ENCODE results near the gene ABCA7. TPM values are rescaled to one million over a fixed set of nuclear protein-coding genes. Genes with fewer than 3 reads are reported as not detected.
A peak's percentile ranks its signal among the peaks of the same experiment; 100 is the strongest.

ABCA7 gene
- total RNA-seq, 1 donor from 2014 or later = 3.4 TPM

DNA sequence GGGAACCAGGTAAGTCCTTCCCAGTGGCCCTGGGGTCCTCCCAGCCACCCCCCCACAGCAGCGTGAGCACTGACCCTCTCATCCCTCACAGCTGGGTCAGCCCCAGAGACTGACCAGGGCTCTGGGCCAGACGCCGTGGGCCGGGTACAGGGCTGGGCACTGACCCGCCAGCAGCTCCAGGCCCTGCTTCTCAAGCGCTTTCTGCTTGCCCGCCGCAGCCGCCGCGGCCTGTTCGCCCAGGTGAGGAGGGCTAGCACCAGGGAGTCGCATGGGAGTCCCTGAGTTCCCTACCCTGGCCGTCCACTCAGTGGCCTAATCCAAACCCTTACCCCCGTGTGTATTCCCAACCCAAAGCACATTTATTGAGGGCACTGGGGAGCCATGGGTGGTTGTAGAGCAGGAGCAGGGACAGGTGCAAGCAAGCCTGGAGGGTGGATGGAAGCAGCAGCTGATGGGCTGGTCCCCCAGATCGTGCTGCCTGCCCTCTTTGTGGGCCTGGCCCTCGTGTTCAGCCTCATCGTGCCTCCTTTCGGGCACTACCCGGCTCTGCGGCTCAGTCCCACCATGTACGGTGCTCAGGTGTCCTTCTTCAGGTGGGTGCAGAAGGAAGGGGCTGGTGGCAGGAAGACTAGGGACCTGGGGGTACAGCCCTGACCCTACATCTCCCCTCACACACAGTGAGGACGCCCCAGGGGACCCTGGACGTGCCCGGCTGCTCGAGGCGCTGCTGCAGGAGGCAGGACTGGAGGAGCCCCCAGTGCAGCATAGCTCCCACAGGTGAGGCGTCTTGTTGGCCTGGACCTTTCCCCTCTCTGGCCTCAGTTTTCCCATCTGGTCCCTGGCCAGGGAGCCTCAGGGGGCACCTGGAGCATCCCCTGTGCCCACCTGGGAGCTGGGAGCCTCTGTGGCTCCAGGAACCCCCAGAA lies 14.5 kb downstream of the ABCA7 start:
- no peak for DNase-seq (ENCODE audit: low read depth in 2 of 2)

DNA sequence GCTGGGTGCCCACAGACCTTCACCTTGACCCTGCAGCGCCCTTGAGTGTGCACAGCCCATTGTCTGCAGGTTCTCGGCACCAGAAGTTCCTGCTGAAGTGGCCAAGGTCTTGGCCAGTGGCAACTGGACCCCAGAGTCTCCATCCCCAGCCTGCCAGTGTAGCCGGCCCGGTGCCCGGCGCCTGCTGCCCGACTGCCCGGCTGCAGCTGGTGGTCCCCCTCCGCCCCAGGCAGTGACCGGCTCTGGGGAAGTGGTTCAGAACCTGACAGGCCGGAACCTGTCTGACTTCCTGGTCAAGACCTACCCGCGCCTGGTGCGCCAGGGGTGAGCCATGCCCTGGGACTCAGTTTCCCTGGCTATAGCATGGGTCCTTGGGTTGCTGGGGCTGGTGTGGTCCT lies 15.1 kb downstream of the ABCA7 start:
- no peak for DNase-seq (ENCODE audit: low read depth in 2 of 2)

DNA sequence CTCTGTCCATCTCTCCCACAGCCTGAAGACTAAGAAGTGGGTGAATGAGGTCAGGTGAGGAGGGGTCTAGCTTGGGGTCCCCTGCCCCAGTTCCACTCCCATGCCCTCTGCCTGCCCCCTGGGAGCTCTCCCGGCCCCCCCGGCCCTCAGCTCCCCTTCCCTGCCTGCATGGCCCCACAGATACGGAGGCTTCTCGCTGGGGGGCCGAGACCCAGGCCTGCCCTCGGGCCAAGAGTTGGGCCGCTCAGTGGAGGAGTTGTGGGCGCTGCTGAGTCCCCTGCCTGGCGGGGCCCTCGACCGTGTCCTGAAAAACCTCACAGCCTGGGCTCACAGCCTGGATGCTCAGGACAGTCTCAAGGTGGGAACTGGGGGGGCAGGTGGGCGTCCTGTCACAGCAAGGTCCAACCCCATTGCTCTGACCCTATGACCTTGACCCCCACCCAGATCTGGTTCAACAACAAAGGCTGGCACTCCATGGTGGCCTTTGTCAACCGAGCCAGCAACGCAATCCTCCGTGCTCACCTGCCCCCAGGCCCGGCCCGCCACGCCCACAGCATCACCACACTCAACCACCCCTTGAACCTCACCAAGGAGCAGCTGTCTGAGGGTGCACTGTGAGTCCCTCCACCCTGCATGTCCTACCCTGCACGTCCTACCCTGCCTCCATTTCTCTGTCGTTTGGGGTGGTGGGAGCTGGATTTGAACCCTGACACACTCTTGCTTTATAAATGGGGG lies 16.1 kb downstream of the ABCA7 start:
- no peak for DNase-seq (ENCODE audit: low read depth in 2 of 2)

DNA sequence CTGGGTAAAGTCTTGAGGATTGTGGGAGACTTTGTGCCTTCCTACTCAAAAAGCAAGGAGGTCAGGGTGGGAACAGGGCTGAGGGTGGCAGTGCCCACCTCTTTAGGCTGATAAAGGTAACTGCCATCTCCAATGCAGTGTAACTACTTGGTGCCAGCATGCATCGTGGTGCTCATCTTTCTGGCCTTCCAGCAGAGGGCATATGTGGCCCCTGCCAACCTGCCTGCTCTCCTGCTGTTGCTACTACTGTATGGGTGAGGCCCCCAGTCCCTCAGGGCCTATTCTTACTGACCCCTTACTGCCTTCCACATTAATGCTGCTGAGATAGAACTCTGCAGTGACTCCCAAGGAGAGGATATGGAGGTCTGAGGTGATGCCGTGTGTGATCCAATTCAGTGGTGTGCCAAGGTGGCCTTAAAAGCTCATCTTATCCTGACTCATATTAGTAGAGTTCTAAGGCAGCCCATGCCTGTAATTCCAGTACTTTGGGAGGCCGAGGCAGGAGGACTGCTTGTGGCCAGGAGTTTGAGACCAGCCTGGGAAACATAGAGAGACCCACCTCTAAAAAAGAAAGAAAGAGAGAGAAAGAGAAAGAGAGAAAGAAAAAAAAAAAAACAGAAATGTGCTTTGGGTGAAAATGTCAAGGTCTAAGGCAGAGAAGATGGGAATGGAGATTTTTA lies 17.4 kb downstream of the ABCA7 start:
- DNase-seq (ENCODE audit: low read depth in 2 of 2) = peak; percentile 51 to 55

DNA sequence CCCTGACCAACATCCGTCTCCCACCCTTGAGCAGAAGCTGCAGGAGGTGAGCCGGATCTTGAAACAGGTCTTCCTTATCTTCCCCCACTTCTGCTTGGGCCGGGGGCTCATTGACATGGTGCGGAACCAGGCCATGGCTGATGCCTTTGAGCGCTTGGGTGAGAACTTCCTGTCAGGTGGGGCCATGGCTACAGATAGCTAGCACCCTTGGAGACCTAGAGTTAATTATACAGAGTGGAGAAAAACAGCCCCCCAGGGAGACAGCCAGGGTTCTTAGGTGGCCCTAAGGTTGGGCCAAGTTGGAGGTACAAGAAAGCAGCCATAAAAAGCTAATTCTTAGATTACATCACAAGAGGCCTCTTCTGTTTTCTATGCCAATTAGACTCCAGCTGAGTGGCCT lies 18.2 kb downstream of the ABCA7 start:
- no peak for DNase-seq (ENCODE audit: low read depth in 2 of 2)

DNA sequence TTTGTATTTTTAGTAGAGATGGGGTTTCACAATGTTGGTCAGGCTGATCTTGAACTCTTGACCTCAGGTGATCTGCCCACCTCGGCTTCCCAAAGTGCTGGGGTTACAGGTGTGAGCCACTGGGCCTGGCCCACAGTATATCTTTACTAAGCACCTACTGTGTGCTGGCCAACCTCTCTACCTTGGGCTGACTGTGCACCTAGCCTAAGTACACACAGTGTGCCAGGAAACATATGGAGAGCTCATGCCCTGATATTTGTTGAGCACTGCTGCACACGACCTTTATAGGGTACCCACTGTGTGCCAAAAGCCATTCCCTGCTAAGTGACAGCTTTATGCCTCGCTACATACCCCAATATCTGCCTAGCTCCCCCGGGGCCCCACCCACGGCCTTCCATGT lies 20.8 kb downstream of the ABCA7 start:
- DNase-seq (ENCODE audit: low read depth in 2 of 2) = no peak

DNA sequence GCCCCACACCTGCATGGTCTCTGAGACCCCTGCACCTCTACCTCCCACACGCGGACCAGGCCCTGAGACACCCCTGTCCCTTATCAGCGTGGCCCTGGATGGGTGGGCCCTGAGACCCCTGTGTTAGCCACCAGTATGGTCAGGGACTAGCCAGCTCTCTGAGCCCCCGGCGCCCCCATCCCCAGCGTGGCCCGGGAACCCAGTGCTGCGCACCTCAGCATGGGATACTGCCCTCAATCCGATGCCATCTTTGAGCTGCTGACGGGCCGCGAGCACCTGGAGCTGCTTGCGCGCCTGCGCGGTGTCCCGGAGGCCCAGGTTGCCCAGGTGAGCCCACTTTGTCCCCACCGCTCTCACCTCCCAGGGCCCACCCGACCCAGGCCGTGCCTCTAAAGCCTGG lies 22.1 kb downstream of the ABCA7 start:
- no peak for DNase-seq (ENCODE audit: low read depth in 2 of 2)

DNA sequence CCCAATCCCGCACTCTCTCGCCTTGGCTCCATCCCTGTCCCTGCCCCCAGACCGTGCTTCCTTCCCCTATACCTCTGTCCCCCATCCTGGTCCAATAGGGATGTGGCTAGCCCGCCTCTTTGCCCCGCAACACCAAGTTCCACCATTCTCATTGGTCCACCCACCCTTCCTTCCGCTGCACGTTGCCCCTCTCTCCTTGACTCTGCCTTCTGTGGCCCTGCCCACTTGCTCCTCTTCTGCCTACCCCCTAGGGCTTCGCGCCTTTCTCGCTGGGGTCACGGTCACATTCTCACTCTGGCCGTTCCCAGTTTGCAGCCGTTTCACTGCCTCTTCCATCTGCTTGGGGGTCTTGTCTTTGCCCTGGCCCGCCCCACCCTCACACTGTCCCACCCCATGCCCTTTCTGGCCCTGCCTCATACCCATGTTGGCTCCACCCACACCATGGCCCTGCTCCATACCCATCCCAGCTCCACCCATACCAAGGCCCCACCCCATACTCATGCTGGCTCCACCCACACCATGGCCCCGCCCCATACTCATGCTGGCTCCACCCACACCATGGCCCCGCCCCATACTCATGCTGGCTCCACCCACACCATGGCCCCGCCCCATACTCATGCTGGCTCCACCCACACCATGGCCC lies 22.6 kb downstream of the ABCA7 start:
- no peak for DNase-seq (ENCODE audit: low read depth in 2 of 2)

DNA sequence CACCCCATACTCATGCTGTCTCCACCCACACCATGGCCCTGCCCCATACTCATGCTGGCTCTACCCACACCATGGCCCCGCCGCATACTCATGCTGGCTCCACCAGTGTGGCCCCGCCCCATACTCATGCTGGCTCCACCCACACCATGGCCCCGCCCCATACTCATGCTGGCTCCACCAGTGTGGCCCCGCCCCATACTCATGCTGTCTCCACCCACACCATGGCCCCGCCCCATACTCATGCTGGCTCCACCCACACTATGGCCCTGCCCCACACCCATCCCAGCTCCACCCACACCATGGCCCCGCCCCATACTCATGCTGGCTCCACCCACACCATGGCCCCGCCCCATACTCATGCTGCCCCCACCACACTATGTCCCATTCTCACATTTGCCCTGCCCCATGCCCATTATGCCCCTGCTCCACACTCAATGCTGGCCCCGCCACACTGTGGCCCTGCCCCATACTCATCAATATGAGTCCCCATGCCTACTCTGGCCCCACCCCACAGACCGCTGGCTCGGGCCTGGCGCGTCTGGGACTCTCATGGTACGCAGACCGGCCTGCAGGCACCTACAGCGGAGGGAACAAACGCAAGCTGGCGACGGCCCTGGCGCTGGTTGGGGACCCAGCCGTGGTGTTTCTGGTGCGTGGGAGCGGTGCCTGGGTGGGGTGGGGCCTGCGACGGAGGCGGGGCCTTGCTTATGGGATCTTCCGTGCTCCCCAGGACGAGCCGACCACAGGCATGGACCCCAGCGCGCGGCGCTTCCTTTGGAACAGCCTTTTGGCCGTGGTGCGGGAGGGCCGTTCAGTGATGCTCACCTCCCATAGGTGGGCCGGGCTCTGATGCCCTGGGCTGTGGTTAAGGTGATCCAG lies 23.4 kb downstream of the ABCA7 start:
- DNase-seq (ENCODE audit: low read depth in 2 of 2) = peak; percentile 47 to 49

DNA sequence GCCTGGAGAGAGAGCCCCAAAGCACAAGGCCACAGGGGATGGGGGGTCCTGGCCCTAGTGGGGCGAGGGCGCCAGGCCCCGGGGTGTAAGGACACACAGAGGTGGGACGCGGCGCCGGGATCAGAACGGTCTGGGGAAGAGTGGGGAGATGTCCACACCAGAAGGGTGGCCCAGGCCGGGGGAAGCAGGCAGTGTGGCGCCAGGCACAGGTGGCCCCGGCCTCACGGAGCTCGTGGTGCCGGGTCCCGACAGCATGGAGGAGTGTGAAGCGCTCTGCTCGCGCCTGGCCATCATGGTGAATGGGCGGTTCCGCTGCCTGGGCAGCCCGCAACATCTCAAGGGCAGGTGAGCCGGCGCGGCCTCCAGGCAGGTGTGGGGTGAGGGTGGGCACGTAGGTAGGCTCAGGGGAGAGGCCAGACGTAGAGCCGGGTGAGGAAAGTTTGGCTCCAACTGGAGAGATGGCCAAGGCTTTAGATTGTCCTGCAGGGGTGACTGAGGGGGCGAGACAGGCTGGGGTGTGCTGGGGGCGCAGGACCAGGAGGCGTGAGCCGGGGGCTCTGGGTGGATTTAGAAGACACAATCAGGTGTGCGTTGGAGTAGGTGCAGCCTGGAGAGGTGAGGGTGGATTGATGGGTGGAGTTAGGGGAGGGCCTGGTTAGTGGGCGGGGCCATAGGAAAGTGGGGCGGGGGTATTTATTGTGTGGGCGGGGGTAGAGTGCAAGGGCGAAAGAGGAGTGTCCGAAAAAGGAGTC lies 24.2 kb downstream of the ABCA7 start:
- no peak for DNase-seq (ENCODE audit: low read depth in 2 of 2)

DNA sequence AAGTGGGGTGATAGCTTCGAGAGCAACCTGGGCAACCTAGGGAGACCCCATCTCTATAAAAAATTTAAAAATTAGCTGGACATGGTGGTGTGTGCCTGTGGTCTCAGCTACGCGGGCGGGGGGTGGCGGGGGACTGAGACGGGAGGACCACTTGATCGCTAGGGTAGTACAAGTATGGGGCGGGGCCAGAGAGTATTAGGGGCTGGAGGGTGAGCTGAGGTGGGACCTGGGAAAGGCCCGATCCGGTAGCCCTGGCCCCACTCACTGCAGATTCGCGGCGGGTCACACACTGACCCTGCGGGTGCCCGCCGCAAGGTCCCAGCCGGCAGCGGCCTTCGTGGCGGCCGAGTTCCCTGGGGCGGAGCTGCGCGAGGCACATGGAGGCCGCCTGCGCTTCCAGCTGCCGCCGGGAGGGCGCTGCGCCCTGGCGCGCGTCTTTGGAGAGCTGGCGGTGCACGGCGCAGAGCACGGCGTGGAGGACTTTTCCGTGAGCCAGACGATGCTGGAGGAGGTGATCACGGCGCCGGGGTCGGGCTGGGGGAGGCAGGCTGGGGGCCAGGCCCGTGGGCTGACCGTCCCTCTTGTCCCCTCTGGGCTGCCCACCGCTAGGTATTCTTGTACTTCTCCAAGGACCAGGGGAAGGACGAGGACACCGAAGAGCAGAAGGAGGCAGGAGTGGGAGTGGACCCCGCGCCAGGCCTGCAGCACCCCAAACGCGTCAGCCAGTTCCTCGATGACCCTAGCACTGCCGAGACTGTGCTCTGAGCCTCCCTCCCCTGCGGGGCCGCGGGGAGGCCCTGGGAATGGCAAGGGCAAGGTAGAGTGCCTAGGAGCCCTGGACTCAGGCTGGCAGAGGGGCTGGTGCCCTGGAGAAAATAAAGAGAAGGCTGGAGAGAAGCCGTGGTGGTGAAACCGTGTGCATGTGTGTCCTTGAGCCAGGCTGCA lies 25.0 kb downstream of the ABCA7 start:
- DNase-seq (ENCODE audit: low read depth in 2 of 2) = peak; percentile 77 to 82

DNA sequence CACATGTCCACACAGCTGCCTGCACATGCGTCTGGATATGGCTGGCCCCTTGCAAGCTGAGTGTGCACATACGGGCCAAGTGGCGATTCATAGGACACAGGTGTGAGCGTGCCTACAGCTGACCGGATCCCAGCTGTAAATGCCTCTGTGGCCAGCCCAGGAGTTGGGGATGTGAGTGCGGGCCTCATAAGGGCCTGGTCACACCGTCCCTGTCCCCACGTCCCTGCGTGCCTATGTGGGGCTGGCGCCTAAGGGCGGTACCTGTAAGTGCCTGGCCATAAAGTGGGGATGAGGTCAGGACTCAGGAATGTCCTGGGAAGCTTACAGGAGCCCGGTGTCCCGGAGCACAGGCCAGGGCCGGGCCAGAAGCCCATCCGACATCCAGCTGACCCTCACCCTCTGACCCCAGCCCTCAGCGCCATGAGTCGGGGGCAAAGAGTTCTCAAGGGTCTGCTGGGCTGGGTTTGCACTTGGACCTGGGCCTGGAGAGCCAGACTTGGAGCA lies 25.8 kb downstream of the ABCA7 start:
- no peak for DNase-seq (ENCODE audit: low read depth in 2 of 2)

DNA sequence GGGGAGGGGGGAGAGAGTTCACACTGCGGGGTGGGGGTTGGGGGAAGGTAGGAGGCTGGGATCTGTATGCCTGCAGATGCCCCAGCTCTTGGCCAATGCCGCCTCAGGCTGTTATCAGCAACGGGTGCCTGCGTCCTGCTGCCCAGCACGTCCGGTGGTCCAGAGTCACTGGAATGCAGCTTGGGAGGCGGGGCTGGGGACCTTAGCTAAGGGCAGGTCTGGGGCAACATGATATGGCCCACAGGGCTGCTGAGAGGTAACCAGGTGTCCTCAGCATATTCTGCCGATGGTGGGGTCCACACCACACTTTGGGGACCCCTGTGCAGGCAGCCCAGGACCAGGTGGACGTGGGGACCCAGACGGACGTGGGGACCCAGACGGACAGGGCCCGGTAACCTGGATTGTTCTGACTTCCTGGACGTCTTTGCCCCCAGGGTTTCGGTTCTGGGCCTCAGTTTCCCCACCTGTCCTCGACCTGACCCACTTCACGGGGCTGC lies 26.4 kb downstream of the ABCA7 start:
- no peak for DNase-seq (ENCODE audit: low read depth in 2 of 2)

DNA sequence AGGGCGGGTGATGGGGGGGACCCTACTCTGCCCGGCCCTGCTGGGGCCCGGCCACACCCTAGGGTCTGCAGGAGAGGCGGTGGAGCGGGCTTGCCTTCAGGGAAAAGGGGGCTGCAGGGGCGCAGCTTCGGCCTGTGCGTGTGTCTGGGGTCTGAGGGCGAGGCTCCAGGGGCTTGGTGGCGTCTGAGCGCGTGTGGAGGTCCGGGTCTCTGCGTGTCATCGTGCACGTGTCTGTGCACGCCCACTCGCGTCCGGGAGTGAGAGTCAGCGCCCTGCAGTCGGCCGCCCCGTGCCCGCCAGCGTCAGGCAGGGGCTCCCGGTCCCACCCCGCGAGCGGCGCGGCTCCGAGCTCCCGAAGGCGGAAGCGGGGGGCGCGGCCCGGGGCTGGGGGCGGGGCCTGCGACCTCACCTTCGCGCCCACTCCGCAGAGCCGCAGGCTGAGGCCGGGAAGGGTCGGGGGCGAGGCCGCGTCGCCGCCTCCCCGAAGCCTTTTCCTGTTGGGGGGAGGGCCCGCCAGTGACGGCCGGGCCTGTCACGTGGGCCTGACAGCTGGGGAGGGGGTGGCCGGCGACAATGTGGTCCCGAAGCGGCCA lies 26.9 kb downstream of the ABCA7 start, which contains the start of gene ARHGAP45:
Gene ARHGAP45, plus strand, starts transcription at position 420 of the 593 bp plus-strand sequence. CDS start 239 bp downstream, outside the sequence.
- DNase-seq (ENCODE audit: low read depth in 2 of 2) = peak in 1 of 2 donors; percentile 46

DNA sequence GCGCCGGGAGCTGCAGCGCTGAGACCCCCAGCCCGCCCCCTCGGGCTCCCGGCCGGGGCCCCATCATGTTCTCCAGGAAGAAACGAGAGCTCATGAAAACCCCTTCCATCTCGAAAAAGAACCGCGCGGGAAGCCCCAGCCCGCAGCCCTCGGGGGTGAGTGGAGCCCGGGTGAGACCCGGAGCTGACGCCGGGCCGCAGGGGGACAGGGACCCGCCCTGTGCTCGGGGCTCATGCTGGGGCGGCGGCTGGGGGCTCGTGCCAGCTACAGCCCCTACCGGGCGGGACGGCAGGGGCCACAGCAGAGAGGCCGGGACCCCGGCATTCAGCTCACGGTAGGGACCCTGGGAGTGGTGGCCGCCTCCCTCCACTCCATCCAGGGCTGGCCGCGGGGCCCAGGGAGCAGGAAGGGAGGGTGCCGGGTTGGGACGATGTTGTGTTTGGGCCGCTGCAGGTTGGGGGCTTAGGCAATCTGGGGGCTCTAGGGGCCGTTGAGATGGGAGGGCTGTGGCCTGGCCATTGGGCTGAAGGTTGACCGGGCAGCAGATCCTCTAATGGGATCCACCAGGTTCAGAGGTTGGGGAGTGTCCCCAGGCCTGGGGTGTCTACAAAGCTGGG lies 27.5 kb downstream of the ABCA7 start:
- no peak for DNase-seq (ENCODE audit: low read depth in 2 of 2)

DNA sequence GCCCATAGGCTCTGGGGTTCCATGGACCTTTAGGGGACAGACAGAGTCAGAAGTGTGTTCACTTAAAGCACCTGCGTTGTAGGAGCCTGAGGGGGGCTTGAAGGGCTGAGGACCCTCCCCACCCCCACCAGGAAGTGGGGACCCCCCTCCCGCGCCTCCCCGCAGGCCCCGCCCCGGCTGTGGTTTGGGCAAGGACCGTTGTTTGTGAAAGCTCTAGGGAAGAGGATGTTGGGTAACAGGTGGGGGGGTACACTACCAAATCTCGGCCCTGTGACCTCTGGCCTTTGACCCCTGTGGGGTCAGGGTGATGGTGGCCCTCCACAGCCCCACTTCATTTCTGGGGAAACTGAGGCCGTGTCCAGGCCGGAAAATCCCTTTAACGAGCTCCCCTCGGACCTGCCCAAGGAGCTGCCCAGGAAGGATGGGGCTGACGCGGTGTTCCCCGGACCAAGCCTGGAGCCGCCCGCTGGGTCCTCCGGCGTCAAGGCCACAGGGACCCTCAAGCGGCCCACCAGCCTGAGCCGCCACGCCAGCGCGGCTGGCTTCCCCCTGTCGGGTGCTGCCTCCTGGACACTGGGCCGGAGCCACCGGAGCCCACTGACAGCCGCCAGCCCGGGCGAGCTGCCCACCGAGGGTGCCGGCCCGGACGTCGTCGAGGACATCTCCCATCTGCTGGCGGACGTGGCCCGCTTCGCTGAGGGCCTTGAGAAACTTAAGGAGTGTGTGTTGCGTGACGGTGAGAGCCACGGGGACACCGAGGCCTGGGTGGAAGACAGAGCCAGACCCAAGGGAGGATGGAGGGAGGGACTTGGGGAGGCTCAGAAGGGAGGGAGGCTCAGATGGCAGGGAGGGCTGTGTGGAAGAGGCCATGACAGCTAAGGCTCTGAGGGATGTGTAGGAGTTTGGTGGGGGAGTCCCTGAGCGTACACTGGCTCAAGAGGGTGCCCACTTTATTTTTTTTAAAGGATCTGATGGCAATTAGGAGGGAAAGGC lies 28.4 kb downstream of the ABCA7 start:
- DNase-seq (ENCODE audit: low read depth in 2 of 2) = no peak

Data from lung microvascular endothelial cell (primary cell).